Stomach (tissue), 9 donors: ENCODE measurements around the gene CHST9. TPM values are rescaled to one million over a fixed set of nuclear protein-coding genes. Genes with fewer than 3 reads are reported as not detected.
A peak's percentile ranks its signal among the peaks of the same experiment; 100 is the strongest.

Source experiments
- DNase-seq, 2 donors: peaks; one replicate each; pipeline versions ENCODE4 v3.0.0 to v3.0.0-alpha.2; 2013 to 2019
- H3K27ac ChIP-seq, 5 donors: fragments of 200-600 bp in 4 of 5; sonication (generic) in 4 of 5; one replicate each; pipeline ENCODE4 v1.5.1; 2013 to 2019; ENCODE audit warnings: mild to moderate bottlenecking in 1 of 5, moderate library complexity in 1 of 5
- H3K27me3 ChIP-seq, 3 donors: fragments of 200-600 bp; sonication (generic); one replicate each; pipeline ENCODE4 v1.5.1; 2017 to 2019; ENCODE audit warnings: mixed run types in 1 of 3
- H3K36me3 ChIP-seq, 4 donors: fragments of 200-600 bp; sonication (generic); 1 replicate in 3 of 4; 2 replicates in 1 of 4; pipeline ENCODE4 v1.5.1; 2016 to 2019
- H3K4me1 ChIP-seq, 4 donors: fragments of 200-600 bp; sonication (generic); one replicate each; pipeline ENCODE4 v1.5.1; 2016 to 2019
- H3K4me3 ChIP-seq, 4 donors: fragments of 200-600 bp; sonication (generic) in 3 of 4; one replicate each; pipeline ENCODE4 v1.5.1; 2016 to 2019; ENCODE audit warnings: mild to moderate bottlenecking in 1 of 4
- H3K9me3 ChIP-seq, 4 donors: fragments of 200-600 bp; sonication (generic); one replicate each; pipeline ENCODE4 v1.5.1; 2016 to 2019
- EP300 ChIP-seq: sonication (generic); formaldehyde crosslinking; IDR thresholded peaks from one replicate; pipeline ENCODE4 v1.6.1; 2017; ENCODE audit warnings: antibody characterized with exemption
- POLR2A ChIP-seq, 4 donors: fragments of 450-650 bp; IDR thresholded peaks; one replicate each; pipeline ENCODE4 v1.6.1; 2016; ENCODE audit warnings: antibody characterized with exemption in 4 of 4, control low read depth in 2 of 4, mild to moderate bottlenecking in 1 of 4, moderate library complexity in 1 of 4
- POLR2AphosphoS5 ChIP-seq, 3 donors: sonication (generic); formaldehyde crosslinking; IDR thresholded peaks; one replicate each; pipeline ENCODE4 v1.6.1; 2016; ENCODE audit warnings: antibody characterized with exemption in 3 of 3
- WGBS, 5 donors: extraction: QIAGEN DNeasy Blood & Tissue Kit in 3 of 5; methylation state at CpG; one replicate each; pipeline versions ENCODE4 v1.1.5 to v1.1.7; 2013 to 2018; 5-methylcytosine and 5-hydroxymethylcytosine counted together
- intact Hi-C: fragments of 100-400 bp; cut with DNase I; formaldehyde crosslinking; loops from one replicate; pipeline ENCODE4 v1.15.1; 2023; ENCODE audit warnings: low total_unique reads
- polyA plus RNA-seq, 3 donors: library from polyadenylated mRNA; stranded (reverse); fragments of 200-250 nt; gene quantifications; one replicate each; pipeline ENCODE4 v1.2.3, GENCODE V29; 2013
- total RNA-seq, 5 donors: library from RNA; depleted of rRNA; stranded (reverse); fragments of >200 nt; gene quantifications; one replicate each; pipeline versions ENCODE4 v1.1.0 to v1.2.3, GENCODE V29; 2014 to 2016
- TF ChIP-seq, protein P1 (sequence below), 7 experiments: fragments of 450-650 bp in 4 of 7; fragments of 200-600 bp in 3 of 7; sonication (generic) in 3 of 7; IDR thresholded peaks; one replicate each; pipeline ENCODE4 v1.5.1; 2016 to 2019; ENCODE audit warnings: antibody characterized with exemption in 7 of 7, control low read depth in 2 of 7, mild to moderate bottlenecking in 1 of 7
- donor health status: healthy with polysubstance abuse.
- donor health status: Bipolar disorder and iron deficiency.
- donor health status: healthy.

The CHST9 gene
- total and polyA plus RNA-seq, 8 donors, result 0.29 to 2.2 (median 1.1) TPM; not detected in 2

DNA sequence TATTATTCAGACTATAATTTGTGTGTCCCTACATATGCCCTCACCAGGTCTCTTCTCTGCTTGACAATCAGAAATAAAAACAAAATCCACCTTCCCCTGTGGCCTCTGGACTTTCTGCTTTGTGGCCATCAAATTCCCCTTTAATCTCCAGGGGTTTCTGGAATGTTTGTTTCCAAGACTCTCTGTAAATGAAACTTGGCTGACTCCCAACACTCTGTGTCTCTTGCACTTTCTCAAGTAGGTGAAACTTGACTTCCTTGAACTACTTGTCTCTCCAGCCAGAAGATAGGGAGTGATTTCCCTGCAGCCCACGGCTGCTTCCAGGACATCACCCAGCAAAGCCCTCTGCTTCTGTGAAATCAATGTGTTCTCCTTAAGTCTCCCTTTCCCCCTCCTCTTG lies 265.5 kb downstream of the CHST9 start:
- no peaks in the 10 kb centered on the region for H3K36me3 ChIP-seq
- peak in 1 of 2 donors; percentile 58 for DNase-seq
- 5 to 25% (median 10%) methylated on average over 1 of the region's 1 CpG for WGBS, 5 donors
- no peak overlapping the region for H3K4me3 ChIP-seq
- no peak for TF ChIP-seq EP300
- no peak for TF ChIP-seq POLR2A (IDR thresholded peaks at IDR 0.05)
- TF ChIP-seq, protein P1, sequence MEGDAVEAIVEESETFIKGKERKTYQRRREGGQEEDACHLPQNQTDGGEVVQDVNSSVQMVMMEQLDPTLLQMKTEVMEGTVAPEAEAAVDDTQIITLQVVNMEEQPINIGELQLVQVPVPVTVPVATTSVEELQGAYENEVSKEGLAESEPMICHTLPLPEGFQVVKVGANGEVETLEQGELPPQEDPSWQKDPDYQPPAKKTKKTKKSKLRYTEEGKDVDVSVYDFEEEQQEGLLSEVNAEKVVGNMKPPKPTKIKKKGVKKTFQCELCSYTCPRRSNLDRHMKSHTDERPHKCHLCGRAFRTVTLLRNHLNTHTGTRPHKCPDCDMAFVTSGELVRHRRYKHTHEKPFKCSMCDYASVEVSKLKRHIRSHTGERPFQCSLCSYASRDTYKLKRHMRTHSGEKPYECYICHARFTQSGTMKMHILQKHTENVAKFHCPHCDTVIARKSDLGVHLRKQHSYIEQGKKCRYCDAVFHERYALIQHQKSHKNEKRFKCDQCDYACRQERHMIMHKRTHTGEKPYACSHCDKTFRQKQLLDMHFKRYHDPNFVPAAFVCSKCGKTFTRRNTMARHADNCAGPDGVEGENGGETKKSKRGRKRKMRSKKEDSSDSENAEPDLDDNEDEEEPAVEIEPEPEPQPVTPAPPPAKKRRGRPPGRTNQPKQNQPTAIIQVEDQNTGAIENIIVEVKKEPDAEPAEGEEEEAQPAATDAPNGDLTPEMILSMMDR (IDR thresholded peaks at IDR 0.05), result no peak
- TF ChIP-seq POLR2AphosphoS5 (IDR thresholded peaks at IDR 0.05), result no peak
- intact Hi-C loops, result no loop called here
- peaks cover 0 to 8% (median 5%) of the 10 kb centered on the region in 4 donors for H3K9me3 ChIP-seq
- no peak overlapping the region for H3K27ac ChIP-seq
- H3K27me3 ChIP-seq, result no peaks in the 10 kb centered on the region
- H3K4me1 ChIP-seq, result peaks cover 0 to 19% (median 11%) of the 10 kb centered on the region in 4 donors

DNA sequence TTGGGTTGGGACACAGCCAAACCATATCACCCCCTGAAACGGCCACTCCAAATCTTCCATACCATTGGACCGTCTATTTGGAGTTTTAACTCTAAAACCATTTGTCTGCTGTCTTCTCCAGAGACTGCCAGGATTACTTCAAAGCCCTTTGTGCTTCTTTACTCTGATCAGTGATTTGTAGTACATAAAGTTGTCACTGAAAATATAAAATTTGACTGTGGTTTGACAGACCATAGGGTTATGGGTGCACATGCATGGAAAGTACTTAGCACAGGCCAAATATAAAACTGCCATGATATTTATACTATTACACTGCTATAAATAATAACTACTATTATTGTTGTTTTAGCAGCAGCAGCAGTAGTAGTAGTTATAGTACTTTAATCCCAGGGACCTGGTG lies 265.9 kb downstream of the CHST9 start:
- TF ChIP-seq POLR2AphosphoS5 (IDR thresholded peaks at IDR 0.05), result no peak
- TF ChIP-seq, protein P1 (IDR thresholded peaks at IDR 0.05), result no peak
- no peak for TF ChIP-seq EP300
- Histone ChIP-seq H3K4me3 (no peak overlapping the region), H3K27me3 (no peaks in the 10 kb centered on the region), H3K27ac (no peak overlapping the region), H3K4me1 (peaks cover 0 to 19% (median 11%) of the 10 kb centered on the region in 4 donors), H3K36me3 (no peaks in the 10 kb centered on the region), H3K9me3 (peaks cover 0 to 8% (median 5%) of the 10 kb centered on the region in 4 donors)
- intact Hi-C loops, result no loop called here
- DNase-seq, result no peak
- WGBS, 5 donors, result 50 to 72% (median 63%) methylated on average over 2 of the region's 2 CpGs

DNA sequence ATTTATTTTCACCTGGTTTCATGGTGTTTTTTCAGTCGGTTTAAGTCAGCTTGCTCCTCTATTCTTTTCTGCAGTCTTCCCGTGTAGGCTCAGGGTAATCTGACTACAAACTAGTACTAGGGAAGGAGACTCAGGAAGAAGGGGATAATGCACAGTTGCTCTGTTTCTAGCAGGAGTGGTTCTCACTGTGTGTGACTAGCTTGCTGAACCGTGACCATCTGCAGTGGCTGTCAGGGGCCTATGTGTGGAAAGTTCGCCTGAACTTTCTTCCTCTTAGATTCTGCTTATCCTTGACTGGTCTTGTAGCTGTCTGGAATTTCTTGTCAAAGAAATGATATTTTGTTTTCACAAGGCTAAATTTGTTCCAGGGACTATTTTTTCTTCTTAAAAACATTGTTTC lies 273.3 kb downstream of the CHST9 start:
- no peaks in the 10 kb centered on the region for H3K9me3 ChIP-seq
- H3K27ac ChIP-seq, result no peak overlapping the region
- WGBS, 5 donors, result 60 to 72% (median 64%) methylated on average over 4 of the region's 4 CpGs
- DNase-seq, result no peak
- no peaks in the 10 kb centered on the region for H3K27me3 ChIP-seq
- H3K4me3 ChIP-seq, result no peak overlapping the region
- H3K4me1 ChIP-seq, result no peaks in the 10 kb centered on the region
- no peak for TF ChIP-seq POLR2AphosphoS5 (IDR thresholded peaks at IDR 0.05)
- TF ChIP-seq EP300, result no peak
- intact Hi-C loops, result no loop called here
- H3K36me3 ChIP-seq, result no peaks in the 10 kb centered on the region

DNA sequence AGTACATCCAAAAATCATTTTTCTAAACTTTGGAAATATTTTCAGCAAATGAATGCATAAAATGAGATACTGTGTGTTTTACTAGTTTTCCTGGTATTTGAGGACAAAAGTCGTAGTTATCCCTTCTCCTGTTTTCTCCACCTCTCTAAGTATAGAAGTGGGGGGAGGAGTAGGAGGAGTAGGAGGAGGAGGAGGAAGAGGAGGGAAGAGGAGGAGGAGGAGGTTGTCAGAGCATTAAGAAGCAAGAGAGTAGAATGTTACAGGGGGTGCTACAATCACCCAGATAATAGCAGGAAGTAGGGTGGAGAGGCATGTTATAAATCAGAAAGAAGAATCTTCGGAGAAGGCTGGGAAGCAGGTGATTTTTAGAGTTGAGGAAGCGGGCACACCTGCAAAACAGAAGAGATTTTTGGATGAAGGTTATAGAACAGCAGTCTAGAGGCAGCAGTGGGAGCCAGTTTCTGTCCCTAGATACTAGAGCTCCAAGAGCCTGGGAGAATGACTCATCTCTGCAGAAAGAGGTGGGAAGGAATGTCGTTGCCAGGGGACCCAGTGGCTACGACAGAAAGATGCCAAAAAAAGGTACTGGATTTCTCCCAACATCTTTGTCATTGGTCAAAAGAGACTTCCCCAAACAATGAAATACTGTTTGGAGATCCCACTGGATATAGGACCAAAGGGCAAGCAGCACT lies 275.4 kb downstream of the CHST9 start:
- Histone ChIP-seq H3K4me1 (no peaks in the 10 kb centered on the region), H3K36me3 (no peaks in the 10 kb centered on the region), H3K27ac (no peak overlapping the region), H3K9me3 (no peaks in the 10 kb centered on the region), H3K4me3 (no peak overlapping the region), H3K27me3 (no peaks in the 10 kb centered on the region)
- DNase-seq, result no peak
- WGBS, 5 donors, result 50 to 67% (median 59%) methylated on average over 5 of the region's 5 CpGs
- TF ChIP-seq, protein P1 (IDR thresholded peaks at IDR 0.05), result no peak
- no peak for TF ChIP-seq EP300
- TF ChIP-seq POLR2A (IDR thresholded peaks at IDR 0.05), result no peak
- no peak for TF ChIP-seq POLR2AphosphoS5 (IDR thresholded peaks at IDR 0.05)
- intact Hi-C loops, result no loop called here

DNA sequence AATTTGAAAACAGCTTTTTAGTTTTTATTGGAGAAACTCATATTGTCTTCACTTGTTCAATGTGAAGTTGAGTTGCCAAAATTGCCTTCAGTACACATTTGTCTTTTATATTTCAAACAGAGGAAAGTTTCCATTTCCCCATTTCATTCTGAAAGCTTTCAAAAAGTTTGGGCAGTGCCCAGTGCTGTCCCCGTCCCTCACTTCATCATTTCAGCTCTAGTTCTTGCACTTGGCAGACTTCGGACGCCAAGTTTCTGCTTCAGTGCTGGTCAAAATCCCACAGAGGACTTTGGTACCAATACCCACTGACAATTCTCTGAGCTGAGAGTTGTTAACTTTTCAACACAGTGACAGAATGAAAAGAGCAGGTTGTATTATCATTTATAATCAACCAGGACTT lies 276.2 kb downstream of the CHST9 start:
- Histone ChIP-seq H3K27ac (no peak overlapping the region), H3K4me3 (no peak overlapping the region), H3K9me3 (no peaks in the 10 kb centered on the region), H3K36me3 (no peaks in the 10 kb centered on the region), H3K4me1 (no peaks in the 10 kb centered on the region), H3K27me3 (no peaks in the 10 kb centered on the region)
- no peak for DNase-seq
- TF ChIP-seq, protein P1 (IDR thresholded peaks at IDR 0.05), result no peak
- TF ChIP-seq POLR2AphosphoS5 (IDR thresholded peaks at IDR 0.05) (no peak), POLR2A (IDR thresholded peaks at IDR 0.05) (no peak), EP300 (no peak)
- WGBS, 5 donors, result 52 to 63% (median 60%) methylated on average over 3 of the region's 3 CpGs
- intact Hi-C loops, result no loop called here
